ENCODE measurements around the gene SLC25A34.

Gene SLC25A34

DNA sequence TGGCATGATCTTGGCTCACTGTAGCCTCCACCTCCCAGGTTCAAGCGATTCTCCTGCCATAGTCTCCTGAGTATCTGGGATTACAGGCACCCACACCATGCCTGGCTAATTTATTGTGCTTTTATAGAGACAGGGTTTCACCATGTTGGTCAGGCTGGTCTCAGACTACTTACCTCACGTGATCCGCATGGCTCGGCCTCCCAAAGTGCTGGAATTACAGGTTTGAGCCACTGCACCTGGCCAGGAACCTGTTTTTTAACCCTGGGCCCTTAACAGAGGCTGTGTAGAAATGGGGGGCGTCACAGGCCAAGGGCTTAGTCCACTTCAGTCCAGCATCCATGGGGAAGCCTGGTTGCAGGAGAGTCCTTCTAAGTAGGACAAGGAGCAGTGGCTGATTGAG is 31.9 kb downstream of the SLC25A34 start:
- in situ Hi-C loops (cut with MboI; ENCODE audit: low sequenced_read_pairs): no loop called here

DNA sequence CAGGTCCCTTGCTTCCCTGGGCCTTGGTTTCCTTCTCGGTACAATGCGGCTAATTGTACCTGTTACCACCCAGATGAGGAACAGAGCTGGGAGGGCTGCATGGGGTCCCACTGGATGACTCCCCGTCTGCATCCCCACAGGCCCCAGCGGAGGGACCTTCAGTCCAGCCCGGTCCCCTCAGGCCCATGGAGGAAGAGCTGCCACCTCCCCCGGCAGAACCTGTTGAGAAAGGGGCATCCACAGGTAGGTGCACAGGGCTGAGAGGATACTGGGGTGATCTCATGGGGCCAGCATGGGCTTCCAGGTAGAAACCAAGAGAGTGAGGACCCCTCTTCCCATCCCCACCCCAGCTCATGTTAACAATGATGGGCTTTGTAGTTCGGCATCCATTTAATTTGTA is 32.3 kb downstream of the SLC25A34 start:
- in situ Hi-C loops (cut with MboI; ENCODE audit: low sequenced_read_pairs): no loop called here

DNA sequence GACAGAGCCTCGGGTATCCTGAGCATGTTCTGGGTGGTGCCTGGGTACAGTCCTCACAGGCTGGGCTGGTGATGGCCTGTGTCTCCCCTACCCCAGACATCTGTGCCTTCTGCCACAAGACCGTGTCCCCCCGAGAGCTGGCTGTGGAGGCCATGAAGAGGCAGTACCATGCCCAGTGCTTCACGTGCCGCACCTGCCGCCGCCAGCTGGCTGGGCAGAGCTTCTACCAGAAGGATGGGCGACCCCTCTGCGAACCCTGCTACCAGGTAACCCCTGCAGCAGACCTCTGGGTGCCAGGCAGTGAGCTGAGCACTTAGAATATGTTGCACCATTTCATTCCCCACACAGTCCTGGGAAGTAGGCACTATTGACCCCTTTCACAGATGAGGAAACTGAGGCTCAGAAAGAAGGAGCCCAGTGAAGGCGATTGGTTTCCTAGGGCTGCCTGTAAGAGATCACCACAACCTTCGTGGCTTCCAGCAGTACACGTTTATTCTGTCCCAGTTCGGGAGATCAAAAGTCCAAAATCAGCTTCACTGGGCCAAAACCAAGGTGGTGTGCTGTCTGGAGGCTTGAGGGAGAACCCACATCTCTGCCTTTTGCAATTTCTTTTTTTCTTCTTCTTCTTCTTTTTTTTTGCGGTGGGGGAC is 34.4 kb downstream of the SLC25A34 start:
- in situ Hi-C loops (cut with MboI; ENCODE audit: low sequenced_read_pairs): no loop called here

DNA sequence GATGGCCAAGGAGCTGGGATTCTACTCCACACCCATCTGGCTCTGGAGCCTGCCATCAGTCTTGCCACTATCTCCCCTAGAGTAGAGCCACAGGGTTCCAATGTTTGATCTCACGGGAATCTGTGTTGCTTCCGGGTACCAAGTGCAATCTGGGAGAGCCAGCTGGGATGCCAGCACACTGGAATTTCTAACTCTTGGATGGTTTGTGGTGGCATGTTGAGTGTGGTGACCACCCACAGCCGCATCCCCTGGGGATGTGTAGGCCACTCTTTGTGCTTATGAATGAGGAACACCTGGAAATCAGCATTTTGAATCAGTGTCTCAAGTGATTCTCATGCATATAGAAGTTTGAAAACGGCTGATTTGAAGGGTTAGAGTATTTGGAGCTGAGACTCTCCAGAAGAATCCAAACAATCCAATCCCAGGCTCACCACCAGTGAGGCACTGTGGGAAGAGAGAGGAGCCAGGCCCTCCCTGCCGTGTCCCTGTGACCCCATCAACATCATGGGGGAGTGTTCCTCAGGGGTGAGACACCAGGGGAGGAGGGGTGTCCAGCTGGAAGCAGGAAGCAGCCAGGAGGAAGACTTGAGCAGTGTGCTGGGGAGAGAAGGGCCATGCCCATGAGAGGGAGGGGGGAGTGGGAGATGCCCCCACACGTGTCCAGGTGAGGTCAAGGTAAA is 35.9 kb downstream of the SLC25A34 start:
- in situ Hi-C loops (cut with MboI; ENCODE audit: low sequenced_read_pairs): no loop called here

DNA sequence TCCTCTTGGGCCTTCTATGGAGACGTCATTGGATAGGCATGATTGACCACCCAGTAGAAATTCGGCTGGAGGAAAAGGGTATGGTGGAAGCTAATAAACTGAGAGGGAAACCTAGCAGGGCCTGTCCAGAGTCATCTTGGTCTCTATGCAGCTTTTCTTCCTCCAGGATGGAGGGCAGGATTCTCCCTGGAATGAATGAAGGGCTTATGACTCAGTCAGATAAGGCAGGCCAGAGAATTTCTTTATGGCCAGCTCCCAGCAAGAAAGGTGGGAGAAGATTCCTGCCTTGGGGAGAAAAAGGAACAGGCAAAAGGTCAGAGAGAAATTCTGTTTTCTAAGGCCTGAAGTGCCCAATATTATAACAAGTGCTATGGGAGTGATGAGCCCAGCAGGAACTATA is 39.6 kb downstream of the SLC25A34 start:
- in situ Hi-C loops (cut with MboI; ENCODE audit: low sequenced_read_pairs): no loop called here

DNA sequence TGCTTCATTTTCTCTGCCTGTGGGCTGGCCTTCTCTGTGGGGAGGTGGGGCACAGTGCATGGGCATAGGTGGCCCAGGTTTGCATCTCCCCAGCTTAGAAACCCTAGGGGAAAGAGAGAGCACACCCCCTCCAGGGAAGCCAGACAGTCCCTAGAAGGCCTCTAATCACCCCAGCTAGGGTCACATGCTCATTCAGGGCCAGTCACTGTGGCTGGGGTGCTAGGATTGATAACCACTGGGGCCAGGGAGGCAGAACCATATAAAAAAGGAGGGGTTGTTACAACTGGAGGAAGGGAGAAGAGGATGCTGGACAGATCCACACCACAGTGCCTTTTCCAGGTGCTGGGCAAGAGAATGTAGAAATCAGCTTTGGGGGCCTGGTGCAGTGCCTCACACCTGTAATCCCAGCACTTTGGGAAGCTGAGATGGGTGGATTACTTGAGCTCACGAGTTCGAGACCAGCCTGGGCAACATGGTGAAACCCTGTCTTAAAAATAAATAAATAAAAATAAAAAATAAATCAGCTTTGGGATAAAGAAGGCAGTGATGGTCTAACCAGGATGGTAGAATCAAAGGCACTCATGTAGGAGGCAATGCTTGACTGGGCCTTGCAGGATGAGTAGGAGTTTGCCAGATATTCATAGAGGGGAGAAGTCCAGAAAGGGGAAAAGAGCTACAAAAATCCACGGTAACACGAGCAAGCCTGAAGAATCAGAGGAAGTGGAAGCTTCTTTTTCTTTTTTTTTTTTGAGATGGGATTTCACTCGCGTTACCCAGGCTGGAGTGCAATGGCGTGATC is 42.0 kb downstream of the SLC25A34 start:
- in situ Hi-C loops (cut with MboI; ENCODE audit: low sequenced_read_pairs): no loop called here

DNA sequence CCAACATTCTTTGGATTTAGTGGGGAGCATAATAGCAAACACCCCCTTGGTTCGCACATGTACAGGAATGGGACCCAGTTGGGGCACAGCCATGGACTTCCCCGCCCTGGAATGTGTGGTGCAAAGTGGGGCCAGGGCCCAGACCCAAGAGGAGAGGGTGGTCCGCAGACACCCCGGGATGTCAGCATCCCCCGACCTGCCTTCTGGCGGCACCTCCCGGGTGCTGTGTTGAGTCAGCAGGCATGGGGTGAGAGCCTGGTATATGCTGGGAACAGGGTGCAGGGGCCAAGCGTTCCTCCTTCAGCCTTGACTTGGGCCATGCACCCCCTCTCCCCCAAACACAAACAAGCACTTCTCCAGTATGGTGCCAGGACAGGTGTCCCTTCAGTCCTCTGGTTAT is 49.6 kb downstream of the SLC25A34 start:
- in situ Hi-C loops (cut with MboI; ENCODE audit: low sequenced_read_pairs): no loop called here

DNA sequence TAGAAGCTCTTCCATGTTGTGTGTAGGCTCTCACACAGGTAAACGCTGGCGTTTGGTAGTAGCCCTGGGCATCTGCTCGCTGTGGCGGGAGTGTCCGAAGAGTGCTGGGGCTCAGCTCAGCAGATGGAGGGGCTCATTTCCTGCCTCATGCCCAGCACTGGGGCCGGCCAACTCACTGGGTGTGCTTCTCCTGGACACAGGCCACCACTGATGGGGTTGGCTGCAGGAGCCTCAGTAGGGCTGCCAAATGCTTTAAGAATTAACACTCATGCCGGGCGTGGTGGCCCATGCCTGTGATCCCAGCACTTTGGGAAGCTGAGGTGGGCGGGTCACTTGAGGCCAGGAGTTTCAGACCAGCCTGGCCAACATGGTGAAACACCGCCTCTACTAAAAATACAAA is 50.5 kb downstream of the SLC25A34 start:
- in situ Hi-C loops (cut with MboI; ENCODE audit: low sequenced_read_pairs): no loop called here

DNA sequence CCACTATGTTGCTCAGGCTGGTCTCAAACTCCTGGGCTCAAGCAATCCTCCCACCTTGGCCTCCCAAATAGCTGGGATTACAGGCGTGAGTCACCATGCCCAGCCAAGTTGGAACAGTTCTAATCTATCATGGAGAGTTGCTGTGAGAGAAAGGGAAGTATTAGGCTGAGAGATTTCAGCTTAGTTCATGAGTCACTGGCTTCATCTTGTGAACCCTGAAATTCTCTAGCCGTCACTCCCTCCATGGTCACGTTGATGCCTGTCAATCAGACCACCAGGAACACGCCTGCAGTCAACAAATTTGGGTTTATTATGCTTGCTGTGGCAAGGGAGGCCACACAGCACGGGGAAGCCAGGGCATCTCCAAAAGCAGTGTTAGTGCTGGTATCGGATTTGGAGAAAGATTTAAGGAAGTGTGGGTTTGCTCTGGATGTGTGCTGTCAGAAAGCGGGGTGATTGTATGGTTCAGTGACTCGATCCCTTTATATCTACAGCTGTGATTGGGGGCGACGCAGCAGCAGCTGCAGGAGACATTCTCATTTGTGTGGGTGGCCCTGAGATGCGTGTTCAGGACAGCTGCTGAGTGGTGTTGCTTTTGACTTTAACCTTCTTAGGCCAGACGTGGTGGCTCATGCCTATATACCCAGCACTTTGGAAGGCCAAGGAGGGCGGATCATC is 52.7 kb downstream of the SLC25A34 start:
- in situ Hi-C loops (cut with MboI; ENCODE audit: low sequenced_read_pairs): no loop called here
